ENCODE measurements around the gene ZNF609.

- TF ChIP-seq, protein P1, sequence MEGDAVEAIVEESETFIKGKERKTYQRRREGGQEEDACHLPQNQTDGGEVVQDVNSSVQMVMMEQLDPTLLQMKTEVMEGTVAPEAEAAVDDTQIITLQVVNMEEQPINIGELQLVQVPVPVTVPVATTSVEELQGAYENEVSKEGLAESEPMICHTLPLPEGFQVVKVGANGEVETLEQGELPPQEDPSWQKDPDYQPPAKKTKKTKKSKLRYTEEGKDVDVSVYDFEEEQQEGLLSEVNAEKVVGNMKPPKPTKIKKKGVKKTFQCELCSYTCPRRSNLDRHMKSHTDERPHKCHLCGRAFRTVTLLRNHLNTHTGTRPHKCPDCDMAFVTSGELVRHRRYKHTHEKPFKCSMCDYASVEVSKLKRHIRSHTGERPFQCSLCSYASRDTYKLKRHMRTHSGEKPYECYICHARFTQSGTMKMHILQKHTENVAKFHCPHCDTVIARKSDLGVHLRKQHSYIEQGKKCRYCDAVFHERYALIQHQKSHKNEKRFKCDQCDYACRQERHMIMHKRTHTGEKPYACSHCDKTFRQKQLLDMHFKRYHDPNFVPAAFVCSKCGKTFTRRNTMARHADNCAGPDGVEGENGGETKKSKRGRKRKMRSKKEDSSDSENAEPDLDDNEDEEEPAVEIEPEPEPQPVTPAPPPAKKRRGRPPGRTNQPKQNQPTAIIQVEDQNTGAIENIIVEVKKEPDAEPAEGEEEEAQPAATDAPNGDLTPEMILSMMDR (IDR thresholded peaks at IDR 0.05; ENCODE audit: low read depth, low read length, missing input control) = no peak
- TF ChIP-seq GABPA (IDR thresholded peaks at IDR 0.05 in 1 of 2, conservative IDR thresholded peaks at IDR 0.05 in 1 of 2) = no peak
- no peak for TF ChIP-seq JUND (IDR thresholded peaks at IDR 0.05)
- TF ChIP-seq YY1 (IDR thresholded peaks at IDR 0.05) = no peak
- no peak for TF ChIP-seq SP1 (IDR thresholded peaks at IDR 0.05)
- TF ChIP-seq MAX (IDR thresholded peaks at IDR 0.05) = no peak
- TF ChIP-seq RAD21 (IDR thresholded peaks at IDR 0.05) = no peak
- no peak for TF ChIP-seq REST (IDR thresholded peaks at IDR 0.05)
- TF ChIP-seq RXRA (IDR thresholded peaks at IDR 0.05) = no peak
- TF ChIP-seq TAF1 (conservative IDR thresholded peaks at IDR 0.05) = no peak
- no peak for TF ChIP-seq NR2F2 (IDR thresholded peaks at IDR 0.05)
- no peak for TF ChIP-seq ATF3 (IDR thresholded peaks at IDR 0.05)
Observed at GRCh38 chr15:64443016-64443415, 17.4 kb upstream of the ZNF609 start.

Measured in liver (tissue), 3 donors.